ENCODE results near the gene WNK2.

The WNK2 gene

DNA sequence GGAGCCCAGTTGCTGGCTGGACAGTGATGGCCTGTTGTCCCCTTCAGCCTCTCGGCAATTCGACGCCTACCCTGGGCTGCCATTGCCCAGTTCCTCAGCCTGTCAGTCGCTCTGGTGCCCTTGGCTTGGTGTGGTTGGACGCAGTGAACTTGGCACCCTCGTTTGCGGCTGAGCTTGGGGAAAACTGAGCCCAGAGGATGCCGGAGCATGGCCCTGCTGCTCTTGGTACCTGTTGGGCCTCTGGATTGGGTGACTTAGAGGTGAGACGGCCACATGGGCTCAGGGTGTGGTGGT, 16.5 kb downstream of the WNK2 start:
- DNase-seq = no peak

DNA sequence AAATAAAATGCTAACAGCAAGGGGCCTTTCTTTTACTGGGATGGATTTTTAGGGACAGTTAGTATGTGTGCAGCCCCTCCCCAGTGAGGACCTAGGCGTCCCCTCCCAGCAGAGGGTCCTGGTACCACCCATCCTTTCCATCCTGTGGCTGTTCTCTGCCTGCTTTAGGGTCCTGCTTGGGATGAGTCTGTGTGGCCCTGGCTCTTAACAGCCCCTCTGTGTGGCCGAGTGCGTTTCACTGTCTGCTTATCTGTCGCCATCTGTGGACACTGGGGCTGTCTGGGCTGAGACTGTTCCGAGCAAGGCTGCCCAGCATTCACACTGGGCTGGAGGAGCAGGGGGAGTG, 17.0 kb downstream of the WNK2 start:
- DNase-seq = no peak

DNA sequence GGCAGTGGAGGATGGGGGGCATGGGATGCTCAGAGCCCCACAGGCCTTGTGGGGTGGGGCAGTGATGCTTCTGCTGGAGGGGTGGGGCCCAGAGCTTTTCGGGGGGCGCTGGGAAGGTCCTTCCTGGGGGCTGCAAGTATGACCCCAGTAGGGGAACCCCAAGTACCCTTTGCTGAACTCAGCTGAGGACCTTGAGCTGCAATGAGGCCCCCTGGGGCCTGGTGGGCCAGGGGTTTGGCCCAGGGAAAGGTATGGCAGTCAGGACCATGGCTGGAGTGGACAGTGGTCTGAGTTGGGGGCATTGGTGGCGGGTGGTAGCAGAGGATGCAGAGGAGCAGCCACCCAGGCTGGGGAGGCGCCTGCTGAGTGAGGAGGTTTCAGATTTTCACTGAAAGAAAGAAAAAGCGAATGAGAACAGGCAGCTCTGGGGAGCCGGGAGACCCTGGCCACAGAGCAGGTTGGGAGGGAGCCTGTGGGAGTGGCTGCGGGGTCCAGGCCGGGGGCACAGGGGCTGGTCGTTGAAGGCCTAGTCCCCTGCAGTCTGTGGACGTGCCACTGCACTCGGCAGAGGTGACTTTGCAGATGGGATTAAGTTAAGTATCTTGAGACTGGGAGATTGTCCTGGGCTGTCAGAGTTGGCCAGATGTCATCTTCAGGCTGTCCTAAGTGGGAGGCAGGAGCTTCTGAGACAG, 19.2 kb downstream of the WNK2 start:
- DNase-seq = no peak

DNA sequence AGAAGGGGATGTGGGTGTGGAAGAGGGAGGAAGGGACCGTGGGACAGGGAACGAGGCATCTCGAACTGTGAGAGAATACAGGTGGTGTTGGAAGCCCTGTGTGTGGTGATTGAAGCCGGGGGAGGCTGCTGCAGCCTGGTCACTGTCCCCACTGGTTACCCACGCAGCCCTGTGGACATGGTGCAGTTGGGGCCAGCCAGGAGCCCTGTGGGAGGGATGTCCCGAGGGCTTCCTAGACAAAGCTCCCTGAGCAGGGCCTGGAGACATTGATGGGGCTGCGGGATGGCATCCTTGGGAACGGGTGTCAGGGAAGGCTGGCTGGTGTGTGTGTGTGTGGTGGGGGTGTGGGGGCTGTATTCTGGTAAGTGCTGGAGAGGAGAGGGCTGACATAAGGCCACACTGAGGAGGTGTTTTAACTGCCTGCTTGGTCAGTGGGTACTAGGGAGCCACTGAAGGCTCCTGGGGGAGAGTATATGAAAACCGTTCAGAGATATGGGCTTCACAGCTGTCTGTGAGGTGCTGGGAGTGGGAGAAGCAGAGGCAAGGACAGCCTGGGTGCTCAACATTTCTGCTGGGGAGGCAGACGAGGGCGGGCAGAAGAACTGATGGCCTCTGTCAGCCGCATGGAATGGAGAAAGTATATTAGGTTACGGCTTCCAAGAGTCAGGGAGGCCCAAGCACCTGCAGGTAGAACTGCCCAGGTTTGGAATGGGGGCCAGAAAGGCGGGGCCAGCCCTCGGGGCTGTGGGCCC, 20.0 kb downstream of the WNK2 start:
- peak in 1 of 14 donors; percentile 40 for DNase-seq

DNA sequence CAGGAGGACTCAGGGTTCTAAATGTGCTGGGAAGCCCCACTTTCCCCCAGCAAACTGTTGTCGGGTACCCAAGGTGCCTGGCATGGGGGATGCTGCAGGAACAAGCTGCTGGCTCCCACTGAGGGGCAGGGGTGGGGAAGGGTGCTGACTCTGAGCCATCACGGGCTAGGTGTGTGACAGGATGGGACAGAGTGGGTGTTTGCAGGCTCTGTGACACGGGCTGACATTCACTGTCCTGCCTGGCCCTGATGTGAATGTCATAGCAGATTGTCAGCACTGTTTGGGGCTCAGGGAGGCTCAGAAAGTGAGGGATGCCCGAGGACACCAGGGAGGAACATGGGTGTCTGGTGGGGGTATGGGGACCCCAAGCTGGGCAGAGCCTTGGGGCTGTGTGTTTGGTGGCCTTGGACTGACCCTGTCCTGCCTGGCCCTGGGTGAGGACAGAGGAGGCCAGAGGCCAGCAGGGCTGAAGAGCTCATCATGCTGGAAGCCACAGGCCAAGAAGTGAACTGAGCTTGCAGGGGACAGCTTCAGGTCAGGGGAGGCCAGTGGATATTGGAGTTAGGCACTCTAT, 20.6 kb downstream of the WNK2 start:
- DNase-seq = peak in 1 of 14 donors; percentile 9

DNA sequence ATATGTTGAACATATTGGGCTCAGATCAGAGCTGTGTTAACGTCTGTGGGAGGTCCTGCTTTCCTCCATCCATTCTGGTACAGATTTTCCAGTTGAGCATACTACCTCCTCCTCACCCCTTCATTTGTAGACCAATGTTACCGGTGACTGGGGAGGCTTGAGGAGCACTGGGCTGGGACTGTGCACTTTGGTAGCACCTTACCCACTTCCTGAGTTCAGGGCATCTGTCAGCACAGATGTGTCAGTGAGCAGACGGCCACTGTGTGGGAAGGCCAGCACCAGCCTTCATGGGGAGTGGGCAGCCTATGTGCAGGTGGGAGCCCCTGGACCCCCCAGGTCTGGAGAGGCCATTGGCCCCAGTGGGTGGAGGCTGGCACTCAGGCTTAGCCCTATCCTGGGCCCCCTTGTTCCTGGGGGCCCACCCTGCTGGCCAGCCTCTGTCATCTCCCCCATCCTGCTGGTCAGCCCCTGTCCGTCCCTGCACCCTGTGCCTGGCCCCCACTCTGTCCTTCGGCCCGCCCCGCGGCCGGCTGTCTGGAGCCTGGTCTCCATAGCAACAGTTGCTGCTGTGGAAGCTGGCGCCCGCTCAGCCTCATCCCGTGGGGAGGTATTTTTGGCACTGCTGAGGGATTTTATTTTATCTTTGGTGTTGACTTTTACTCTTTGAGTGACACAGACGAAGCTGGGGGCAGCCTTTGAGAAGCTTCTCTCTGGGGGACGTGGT, 21.3 kb downstream of the WNK2 start:
- peak in 6 of 14 donors; percentile 22 to 41 (median 34) for DNase-seq

DNA sequence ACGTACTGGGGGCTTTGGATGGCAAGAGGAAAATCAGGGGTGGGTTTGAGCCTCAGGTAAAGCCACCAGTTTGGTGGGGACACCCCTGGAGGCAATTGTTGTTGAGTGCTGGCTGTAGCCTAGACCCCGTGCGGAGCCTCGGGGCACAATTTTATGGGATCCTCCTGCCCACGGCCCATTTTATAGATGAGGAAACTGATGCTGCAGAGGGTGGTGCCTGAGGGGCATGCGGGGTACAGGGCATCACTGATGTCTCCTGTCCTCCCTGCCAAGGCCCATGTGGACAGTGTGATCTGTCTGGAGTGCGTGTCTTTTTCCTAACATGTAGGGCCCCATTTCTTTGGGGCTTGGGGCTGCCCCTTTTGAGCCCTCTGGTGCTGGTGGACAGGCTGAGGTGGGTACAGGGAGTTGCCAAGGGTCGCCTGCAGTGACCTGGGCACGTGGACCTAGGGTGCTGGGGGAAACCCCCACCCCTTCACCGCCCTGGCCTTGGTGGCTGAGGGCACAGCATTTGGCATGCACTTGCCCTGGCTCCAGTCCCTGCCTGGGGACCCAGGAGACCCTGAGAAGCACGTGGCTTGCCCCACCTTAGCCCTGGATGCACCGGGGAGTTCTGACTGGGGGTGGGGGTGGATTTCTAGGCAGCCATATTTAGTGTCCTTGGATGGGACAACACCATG, 22.1 kb downstream of the WNK2 start:
- no peak for DNase-seq

DNA sequence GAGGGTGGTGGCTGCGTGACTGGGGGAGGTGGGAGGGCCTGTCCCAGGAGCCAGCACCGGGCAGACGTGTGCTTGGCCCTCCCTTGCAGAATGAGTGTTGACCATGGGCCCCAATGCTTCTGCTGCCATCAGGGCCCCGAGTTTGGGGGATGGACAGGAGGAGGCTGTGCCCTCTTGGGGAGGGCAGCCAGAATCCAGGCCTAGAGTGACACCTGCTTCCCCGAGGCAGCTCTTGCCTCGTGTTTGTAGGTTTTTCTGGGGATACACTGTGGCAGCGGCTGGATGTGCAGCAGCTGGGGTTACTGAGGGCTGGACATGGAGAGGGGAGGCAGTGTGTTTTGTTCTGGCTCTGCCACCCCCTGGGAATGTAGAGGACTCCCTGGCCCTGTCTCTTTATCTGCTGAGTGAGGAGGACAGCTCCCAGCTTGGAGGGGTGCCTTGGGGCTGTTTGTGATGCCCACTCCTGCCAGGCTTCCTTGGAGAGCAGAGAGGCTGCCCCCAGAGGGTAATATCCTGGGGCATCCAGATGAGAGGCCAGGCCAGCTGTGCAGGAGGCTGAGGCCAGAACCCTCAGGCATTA, 22.7 kb downstream of the WNK2 start:
- DNase-seq = no peak

DNA sequence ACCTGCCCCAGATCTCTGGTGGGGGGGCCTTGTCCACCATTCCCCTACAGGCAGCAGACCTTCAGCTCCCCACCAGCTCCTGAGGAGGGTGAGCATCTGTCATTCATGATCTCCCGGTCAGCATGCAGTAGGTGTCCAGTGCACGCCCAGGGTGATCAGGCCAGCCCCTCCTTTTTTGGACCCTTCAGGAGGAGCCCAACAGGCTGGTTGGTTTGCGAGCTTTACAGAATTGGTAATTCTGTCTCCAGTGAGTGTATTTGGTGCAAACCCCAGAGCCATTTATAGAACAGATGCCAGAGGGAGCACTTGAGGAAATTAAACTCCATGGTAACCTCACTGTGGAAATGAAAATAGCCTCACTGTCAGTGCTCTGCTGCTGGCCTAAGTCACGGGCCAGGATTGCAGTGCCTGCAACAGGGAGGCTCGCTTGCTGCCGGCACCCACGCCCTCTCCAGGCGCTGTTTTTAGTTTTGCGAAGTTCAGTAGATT, 23.4 kb downstream of the WNK2 start:
- peak in 6 of 14 donors; percentile 28 to 80 (median 38) for DNase-seq

DNA sequence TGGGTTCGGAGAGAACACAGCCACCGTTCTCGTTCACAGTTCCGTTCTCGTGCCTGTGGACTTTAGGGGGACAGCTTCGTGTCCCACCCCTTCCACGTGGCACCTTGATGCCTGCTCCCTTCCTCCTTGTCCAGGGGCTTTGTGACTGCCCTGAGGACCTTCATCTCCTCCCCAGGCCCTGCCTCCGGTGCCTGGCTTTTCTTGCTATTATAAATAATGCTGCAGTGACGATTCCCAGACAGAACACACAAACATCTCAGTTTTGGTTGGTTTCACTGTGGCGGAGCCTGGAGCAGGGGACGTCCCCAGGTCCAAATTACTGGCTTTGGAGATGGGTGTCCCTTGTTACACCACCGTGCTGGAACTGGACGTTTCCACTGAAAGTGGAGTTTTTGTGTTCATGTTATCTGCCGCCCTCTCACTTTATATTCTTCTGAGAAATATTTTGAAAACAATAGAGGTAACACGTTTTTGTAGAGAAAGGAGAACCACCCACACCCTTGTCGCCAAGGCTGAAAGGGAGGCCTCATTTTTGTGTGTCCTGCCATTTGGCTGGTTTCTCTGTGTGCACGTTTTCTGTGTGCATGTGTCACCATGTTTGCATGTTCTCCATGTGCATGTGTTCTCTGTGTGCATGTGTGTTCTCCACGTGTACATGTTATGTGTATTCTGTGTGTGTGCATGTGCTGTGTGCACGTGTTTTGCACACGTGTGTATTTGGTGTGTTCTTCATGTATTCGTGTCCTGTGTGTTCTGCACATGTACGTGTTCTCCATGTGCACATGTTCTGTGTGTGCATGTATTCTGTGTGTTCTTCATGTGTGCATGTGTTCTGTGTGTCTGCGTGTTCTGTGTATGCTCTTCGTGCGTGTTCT, 24.2 kb downstream of the WNK2 start:
- DNase-seq = peak in 1 of 14 donors; percentile 35

DNA sequence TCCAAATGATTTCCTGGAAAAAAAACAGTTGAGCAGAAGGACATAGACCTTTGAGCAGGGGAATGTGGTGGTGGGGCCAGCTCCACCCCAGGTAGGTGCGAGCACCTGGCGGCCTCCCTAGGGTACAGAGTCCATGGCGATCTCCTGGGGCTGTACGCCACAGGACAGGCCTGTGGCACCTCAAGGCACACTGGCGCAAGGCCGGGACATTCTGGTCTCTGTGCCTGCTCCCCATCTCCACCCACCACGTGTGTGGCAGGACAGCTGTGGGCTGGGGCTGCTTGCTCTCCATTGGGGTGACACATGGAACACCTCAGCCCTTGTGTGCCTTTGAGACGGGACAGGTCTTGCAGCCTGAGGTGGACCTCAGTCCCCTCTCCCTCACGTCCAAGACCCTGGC, 25.2 kb downstream of the WNK2 start:
- no peak for DNase-seq

DNA sequence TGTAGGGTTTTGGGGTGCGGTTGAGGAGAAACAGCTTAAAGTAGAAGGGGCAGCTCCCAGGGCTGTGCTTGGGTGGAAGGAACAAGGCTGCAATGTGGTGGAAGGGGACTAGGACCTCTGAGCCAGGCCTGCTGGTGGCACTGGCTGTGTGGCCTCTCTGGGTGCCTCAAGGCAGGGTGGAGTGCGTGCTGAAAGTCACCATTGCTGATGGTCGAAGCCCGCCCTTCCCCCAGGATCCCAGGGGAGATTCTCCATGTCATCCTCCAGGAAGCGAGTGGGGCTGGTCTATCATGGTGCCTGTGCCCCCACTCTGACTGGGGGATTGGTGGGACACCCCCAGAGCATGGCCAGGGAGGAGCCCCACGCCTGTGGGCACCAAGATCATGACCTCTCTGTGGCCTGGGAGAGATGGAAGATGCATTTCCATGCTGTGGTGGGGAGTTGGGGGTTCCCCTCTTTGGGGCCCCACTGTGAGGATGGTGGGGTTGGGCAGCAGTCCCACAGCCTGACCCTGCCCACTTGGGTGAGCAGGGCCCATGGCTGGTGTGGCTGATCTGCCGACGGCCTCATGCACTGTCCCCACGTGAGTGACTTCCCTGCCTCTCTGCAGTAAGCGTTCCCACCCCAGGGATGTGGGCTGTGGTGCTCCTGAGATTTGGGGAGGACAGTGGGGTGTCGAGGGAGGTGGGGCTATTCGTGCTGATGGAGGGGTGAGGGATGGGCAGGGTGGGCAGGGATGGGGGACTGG, 25.8 kb downstream of the WNK2 start:
- DNase-seq = no peak

DNA sequence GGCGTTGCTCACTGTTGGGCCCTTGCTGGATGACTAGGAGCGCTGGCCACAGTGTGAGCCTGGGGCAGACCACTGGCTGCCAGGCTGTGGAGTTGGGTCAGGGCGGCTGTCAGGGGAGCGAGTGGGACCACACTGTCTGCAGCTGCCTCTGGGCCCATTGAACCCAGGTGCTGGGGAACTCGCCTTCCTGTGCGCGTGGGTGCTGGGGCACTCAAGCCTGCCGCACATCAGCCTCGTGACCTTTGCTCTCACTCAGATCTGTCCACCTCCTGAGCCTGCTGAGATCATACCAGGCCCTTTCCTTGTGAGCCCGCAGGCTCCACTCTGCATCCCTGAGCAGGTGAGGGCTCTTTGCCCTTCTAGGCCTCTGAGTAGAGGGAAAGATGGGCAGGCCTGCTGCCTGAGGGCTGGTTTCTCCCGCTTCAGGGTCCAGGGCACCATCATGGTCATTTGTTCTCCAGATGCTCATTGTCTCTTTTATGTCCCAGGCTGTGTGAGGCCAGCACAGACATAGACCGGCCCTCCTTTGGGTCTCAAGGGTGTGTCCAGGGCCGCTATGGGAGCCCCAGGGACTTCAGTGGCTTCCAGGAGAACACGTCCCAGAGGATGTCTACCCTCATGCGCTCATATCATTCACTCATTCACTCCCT, 26.5 kb downstream of the WNK2 start:
- no peak for DNase-seq

DNA sequence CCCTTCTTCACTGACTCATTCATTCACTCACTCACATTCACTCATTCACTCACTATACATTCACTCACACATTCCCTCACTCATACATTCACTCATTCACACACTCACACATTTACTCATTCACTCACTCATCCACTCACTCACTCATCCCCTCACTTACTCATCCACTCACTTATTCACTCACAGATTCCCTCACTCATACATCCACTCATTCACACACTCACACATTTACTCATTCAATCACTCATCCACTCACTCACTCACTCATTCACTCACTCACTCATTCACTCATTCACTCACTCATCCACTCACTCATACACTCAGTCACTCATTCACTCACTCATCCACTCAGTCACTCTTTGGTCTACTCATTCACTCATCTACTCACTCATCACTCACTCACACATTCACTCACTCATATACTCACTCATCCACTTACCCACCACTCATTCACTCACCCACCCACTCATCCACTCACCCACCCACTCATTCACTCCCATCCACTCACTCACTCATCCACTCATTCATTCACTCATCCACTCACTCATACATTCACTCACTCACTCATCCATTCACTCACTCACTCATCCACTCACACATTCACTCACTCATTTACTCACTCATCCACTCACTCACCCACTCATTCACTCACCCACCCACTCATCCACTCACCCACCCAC, 27.2 kb downstream of the WNK2 start:
- no peak for DNase-seq

DNA sequence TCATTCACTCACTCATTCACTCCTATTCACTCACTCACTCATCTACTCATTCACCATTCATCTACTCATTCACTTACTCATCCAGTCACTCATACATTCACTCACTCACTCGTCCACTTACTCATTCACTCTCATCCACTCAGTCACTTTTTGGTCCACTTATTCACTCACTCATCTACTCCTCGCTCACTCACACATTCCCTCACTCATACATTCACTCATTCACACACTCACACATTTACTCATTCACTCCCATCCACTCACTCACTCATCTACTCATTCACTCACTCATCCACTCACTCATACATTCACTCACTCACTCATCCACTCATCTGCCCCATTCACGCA, 27.7 kb downstream of the WNK2 start:
- DNase-seq = no peak

DNA sequence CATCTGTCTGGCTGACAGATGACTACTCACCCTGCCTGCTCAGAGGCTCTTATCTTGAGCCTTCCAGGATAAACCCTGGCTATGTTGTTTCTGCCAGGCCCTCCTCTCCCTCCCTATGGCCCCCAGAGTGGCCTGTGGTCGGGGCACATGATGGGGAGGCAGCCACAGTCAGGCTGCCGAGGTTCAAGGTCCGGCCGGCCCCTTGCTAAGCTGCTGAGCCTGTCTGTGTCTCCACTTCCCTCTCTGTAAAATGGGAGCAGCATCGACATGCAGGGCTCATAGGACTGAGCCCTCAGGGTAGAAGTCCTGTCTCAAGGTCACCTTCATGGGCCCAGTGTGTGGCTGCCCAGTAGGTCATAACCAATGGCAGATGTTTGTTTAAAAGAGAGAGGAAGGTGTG, 28.5 kb downstream of the WNK2 start:
- no peak for DNase-seq

DNA sequence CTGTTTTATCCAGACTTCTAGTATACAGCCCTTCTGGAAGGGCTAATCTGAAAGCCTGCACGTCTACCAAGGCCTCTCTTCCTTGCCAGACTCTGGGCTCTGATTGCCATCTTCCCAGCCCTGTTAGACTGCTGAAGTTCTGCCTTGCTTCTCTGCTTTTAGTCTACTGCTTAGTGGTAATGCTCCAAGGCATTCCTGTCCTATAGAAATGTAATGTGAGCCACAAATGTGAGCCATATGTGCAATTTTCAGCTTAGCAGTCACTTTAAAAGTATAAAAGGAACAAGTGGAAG, 32.1 kb downstream of the WNK2 start:
- no peak for DNase-seq

DNA sequence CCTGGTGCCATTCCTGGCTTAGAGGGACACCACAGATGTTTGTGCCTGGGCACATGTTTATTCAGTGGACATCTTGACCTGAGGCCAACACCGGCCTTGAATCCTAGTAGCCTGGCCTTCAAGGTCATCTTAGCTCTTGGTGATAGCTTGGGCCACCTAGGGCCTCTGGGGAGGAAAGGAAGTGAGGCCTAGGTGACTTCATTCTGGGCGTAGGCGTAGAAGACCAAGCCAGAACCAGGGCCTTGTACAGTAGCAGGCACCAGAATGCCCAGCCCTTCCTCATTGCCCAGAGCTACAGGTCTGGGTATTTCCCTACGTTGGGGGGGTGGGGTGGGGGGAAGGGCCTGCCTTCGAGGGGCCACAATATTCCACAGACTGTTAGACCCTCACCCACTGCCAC, 33.8 kb downstream of the WNK2 start:
- DNase-seq = no peak

DNA sequence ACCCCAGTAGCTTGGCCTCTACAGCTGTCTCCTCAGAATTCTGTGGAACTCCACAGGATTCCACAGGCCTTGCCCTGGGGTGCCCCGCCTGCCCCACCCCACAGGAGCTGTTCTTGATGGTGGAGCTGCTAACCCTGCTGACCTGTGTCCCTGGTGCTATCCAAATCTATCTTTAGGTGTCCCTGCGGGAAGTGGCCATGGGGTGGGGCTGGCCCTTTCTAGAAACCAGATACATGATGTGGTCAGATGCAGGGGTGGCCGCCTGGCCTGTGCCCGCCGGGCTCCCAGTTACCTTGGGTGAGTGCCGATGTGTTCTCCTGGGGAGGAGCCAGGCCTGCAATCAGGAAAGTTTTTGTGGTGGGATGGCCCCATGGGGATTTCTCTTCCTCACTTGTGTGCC, 34.2 kb downstream of the WNK2 start:
- DNase-seq = no peak

Data from C1 segment of cervical spinal cord (tissue), 14 donors.